Memory B cell (primary cell): ENCODE data around the gene MRO.
"Not testable (repeated sequence)": the region's sequence is repeated elsewhere in the genome, so short reads cannot be mapped to it uniquely, and the experiment has no call there.

Experiments
- ATAC-seq: fragments of 150-1000 bp; cut with Tn5 transposase; 2 replicates; pipeline ENCODE4 v1.10.0; 2021; ENCODE audit warnings: low read depth, mild to moderate bottlenecking, moderate library complexity
- DNase-seq, 2 donors: peaks; one replicate each; pipeline ENCODE4 v3.0.0; 2022; ENCODE audit warnings: low spot score in 2 of 2
- H3K27ac Mint-ChIP-seq: one replicate; pipeline ENCODE4 v1.8.0; 2022; ENCODE audit warnings: mild to moderate bottlenecking, moderate library complexity, mixed read lengths
- H3K27me3 Mint-ChIP-seq: one replicate; pipeline ENCODE4 v1.8.0; 2022; ENCODE audit warnings: mixed read lengths
- H3K36me3 Mint-ChIP-seq: one replicate; pipeline ENCODE4 v1.8.0; 2022; ENCODE audit warnings: mild to moderate bottlenecking, mixed read lengths
- H3K4me1 Mint-ChIP-seq: one replicate; pipeline ENCODE4 v1.8.0; 2022; ENCODE audit warnings: mixed read lengths
- H3K4me3 Mint-ChIP-seq: one replicate; pipeline ENCODE4 v1.8.0; 2022; ENCODE audit warnings: mild to moderate bottlenecking, moderate library complexity, mixed read lengths
- H3K9me3 Mint-ChIP-seq: one replicate; pipeline ENCODE4 v1.8.0; 2022; ENCODE audit warnings: mixed read lengths

MRO gene

GRCh38 chr18:50848991-50849390 is 29.2 kb upstream of the MRO start:
- ATAC-seq (no peak), DNase-seq (no peak)
- no peak overlapping the region for H3K4me3 Mint-ChIP-seq
- H3K9me3 Mint-ChIP-seq: peaks cover 2% of the 10 kb centered on the region
- peaks cover 4% of the 10 kb centered on the region for H3K36me3 Mint-ChIP-seq
- H3K27me3 Mint-ChIP-seq: peaks cover 9% of the 10 kb centered on the region
- no peak overlapping the region for H3K27ac Mint-ChIP-seq
- H3K4me1 Mint-ChIP-seq: no peaks in the 10 kb centered on the region

DNA sequence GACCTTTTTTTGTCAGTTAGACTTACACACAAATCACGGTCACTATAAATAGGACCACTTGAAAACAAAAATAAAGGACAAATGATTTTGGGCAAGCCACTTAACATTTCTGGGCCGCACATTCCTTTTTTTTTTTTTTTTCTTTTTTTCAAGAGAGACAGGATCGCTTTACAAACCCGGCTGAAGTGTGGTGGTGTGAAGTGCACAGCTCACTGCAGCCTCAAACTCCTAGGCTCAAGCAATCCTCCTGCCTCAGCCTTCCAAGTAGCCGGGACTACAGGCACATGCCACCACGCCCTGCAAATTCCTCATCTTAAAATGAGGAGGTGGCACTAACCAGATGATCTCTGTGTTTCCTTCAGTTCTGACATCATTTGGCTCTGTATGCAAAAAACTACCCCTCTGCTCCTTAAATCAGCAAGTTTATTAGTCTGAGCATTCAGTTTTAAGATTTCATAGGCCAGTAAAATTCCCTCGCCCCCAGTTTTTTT is 28.3 kb upstream of the MRO start:
- DNase-seq (no peak), ATAC-seq (no peak)
- H3K9me3 Mint-ChIP-seq: peaks cover 2% of the 10 kb centered on the region
- H3K27me3 Mint-ChIP-seq: peaks cover 6% of the 10 kb centered on the region
- H3K4me1 Mint-ChIP-seq: no peaks in the 10 kb centered on the region
- H3K4me3 Mint-ChIP-seq: no peak overlapping the region
- peaks cover 2% of the 10 kb centered on the region for H3K36me3 Mint-ChIP-seq
- no peak overlapping the region for H3K27ac Mint-ChIP-seq

GRCh38 chr18:50847192-50847591 is 27.4 kb upstream of the MRO start:
- peaks cover 4% of the 10 kb centered on the region for H3K27me3 Mint-ChIP-seq
- no peaks in the 10 kb centered on the region for H3K4me1 Mint-ChIP-seq
- H3K4me3 Mint-ChIP-seq: no peak overlapping the region
- H3K9me3 Mint-ChIP-seq: no peaks in the 10 kb centered on the region
- H3K27ac Mint-ChIP-seq: no peak overlapping the region
- H3K36me3 Mint-ChIP-seq: no peaks in the 10 kb centered on the region
- no peak for ATAC-seq
- no peak for DNase-seq

- ATAC-seq (no peak), DNase-seq (no peak)
- no peak overlapping the region for H3K4me3 Mint-ChIP-seq
- H3K27ac Mint-ChIP-seq: no peak overlapping the region
- H3K27me3 Mint-ChIP-seq: peaks cover 4% of the 10 kb centered on the region
- H3K4me1 Mint-ChIP-seq: no peaks in the 10 kb centered on the region
- H3K36me3 Mint-ChIP-seq: no peaks in the 10 kb centered on the region
- H3K9me3 Mint-ChIP-seq: no peaks in the 10 kb centered on the region
Measured at GRCh38 chr18:50844960-50845359, 25.1 kb upstream of the MRO start.

GRCh38 chr18:50844554-50844953 is 24.7 kb upstream of the MRO start:
- Mint-ChIP-seq H3K36me3 (no peaks in the 10 kb centered on the region), H3K4me3 (no peak overlapping the region), H3K4me1 (no peaks in the 10 kb centered on the region), H3K27ac (no peak overlapping the region), H3K9me3 (no peaks in the 10 kb centered on the region), H3K27me3 (peaks cover 2% of the 10 kb centered on the region)
- DNase-seq: no peak
- ATAC-seq: no peak

GRCh38 chr18:50842846-50843245 is 23.0 kb upstream of the MRO start:
- DNase-seq (no peak), ATAC-seq (no peak)
- peaks cover 1% of the 10 kb centered on the region for H3K27me3 Mint-ChIP-seq
- no peaks in the 10 kb centered on the region for H3K36me3 Mint-ChIP-seq
- H3K27ac Mint-ChIP-seq: no peak overlapping the region
- H3K4me1 Mint-ChIP-seq: no peaks in the 10 kb centered on the region
- no peak overlapping the region for H3K4me3 Mint-ChIP-seq
- no peaks in the 10 kb centered on the region for H3K9me3 Mint-ChIP-seq

DNA sequence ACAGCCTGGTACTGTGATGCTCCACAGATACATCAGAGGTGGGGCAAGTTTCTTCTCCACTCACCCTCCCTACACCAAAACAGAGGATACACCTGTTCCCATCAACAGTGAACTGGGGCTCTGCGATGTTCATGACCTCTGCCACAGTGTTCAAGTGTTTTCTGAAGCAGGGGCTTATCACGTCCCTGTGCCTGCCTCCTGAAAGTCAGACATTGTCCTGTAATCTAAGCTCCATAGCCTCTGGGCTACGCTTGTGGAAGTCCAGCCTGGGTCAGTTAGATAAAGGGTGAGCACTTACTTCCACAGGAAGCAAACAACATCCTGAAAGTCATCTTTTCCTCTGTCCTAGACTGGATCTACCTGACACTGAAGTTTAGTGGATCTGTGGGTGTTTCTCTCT is 20.2 kb upstream of the MRO start:
- DNase-seq: no peak
- Mint-ChIP-seq H3K36me3 (no peaks in the 10 kb centered on the region), H3K4me3 (no peak overlapping the region), H3K4me1 (peaks cover 9% of the 10 kb centered on the region), H3K9me3 (no peaks in the 10 kb centered on the region), H3K27ac (no peak overlapping the region), H3K27me3 (no peaks in the 10 kb centered on the region)
- no peak for ATAC-seq

DNA sequence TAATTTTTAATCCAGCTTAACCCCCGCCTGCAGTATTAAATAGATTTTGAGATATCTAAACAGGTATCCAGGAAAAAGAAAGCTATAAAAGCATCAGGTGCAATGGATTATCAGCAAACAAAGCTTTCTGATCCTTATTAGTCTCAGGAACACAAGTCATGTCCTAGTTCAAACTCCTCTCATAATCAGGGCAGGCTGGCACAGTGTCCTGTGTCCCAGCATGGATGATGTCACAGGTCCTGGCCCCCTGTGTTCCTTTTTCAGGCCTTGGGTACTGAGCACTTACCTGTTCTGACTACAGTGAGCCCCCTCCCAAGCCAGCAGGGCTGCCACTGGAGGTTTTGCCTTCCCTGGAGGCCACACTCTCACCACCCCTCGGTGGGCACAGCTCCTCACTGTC is 19.5 kb upstream of the MRO start:
- Mint-ChIP-seq H3K4me3 (no peak overlapping the region), H3K9me3 (no peaks in the 10 kb centered on the region), H3K4me1 (peaks cover 9% of the 10 kb centered on the region), H3K27me3 (no peaks in the 10 kb centered on the region), H3K36me3 (no peaks in the 10 kb centered on the region), H3K27ac (no peak overlapping the region)
- DNase-seq (no peak), ATAC-seq (no peak)

GRCh38 chr18:50836521-50836957 is 16.7 kb upstream of the MRO start:
- Mint-ChIP-seq H3K4me1 (peaks cover 16% of the 10 kb centered on the region), H3K4me3 (peak overlapping the region; percentile 44), H3K27me3 (no peaks in the 10 kb centered on the region), H3K9me3 (no peaks in the 10 kb centered on the region), H3K27ac (peak overlapping the region; percentile 4), H3K36me3 (no peaks in the 10 kb centered on the region)
- DNase-seq (no peak), ATAC-seq (peak; percentile 79)

DNA sequence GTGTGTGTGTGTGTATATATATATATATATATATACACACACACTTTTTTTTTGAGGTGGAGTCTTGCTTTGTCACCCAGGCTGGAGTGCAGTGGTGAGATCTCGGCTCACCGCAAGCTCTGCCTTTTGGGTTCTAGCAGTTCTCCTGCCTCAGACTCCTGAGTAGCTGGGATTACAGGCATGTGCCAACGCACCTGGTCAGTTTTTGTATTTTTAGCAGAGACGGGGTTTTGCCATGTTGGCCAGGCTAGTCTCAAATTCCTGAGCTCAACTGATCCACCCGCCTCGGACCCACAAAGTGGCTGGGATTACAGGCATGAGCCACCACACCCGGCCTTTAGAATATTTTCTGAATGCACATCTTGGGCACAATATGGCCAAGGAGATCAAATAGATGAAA is 13.7 kb upstream of the MRO start:
- ATAC-seq, H3K4me3 Mint-ChIP-seq, H3K27ac Mint-ChIP-seq, H3K27me3 Mint-ChIP-seq, H3K9me3 Mint-ChIP-seq, H3K36me3 Mint-ChIP-seq, DNase-seq: not testable (repeated sequence)
- H3K4me1 Mint-ChIP-seq: peaks cover 18% of the 10 kb centered on the region

DNA sequence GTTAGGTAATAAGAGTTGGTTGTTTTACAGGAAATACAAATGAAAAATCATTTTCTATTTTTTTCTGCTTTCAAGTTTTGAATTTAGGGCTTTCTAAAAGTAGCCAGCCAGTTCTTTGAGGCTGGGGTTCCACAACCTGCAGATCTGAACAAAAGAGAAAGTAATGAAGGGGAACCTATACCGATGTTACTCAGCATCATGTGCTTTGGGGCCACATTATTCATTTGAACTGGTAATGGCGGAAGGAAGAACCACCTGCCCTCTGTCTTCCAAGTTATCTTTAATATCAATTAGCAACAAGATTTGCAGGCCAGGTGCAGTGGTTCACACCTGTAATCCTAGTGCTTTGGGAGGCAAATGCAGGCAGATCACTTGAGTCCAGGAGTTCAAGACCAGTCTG is 12.9 kb upstream of the MRO start:
- Mint-ChIP-seq H3K4me1 (peaks cover 18% of the 10 kb centered on the region), H3K36me3 (no peaks in the 10 kb centered on the region)
- ATAC-seq: peak; percentile 57

GRCh38 chr18:50830544-50830943 is 10.7 kb upstream of the MRO start:
- ATAC-seq (peak; percentile 83), DNase-seq (no peak)
- no peak overlapping the region for H3K27ac Mint-ChIP-seq
- H3K4me1 Mint-ChIP-seq: peaks cover 13% of the 10 kb centered on the region
- no peaks in the 10 kb centered on the region for H3K9me3 Mint-ChIP-seq
- no peaks in the 10 kb centered on the region for H3K36me3 Mint-ChIP-seq
- H3K4me3 Mint-ChIP-seq: no peak overlapping the region
- H3K27me3 Mint-ChIP-seq: no peaks in the 10 kb centered on the region

More for the DNA sequence above, 12.9 kb upstream of the MRO start:
- H3K27ac Mint-ChIP-seq: peak overlapping the region; percentile 51
- H3K9me3 Mint-ChIP-seq: no peaks in the 10 kb centered on the region
- H3K4me3 Mint-ChIP-seq: peak overlapping the region; percentile 49
- no peaks in the 10 kb centered on the region for H3K27me3 Mint-ChIP-seq
- DNase-seq: no peak

GRCh38 chr18:50829644-50830043 is 9.8 kb upstream of the MRO start:
- Mint-ChIP-seq H3K27me3 (no peaks in the 10 kb centered on the region), H3K27ac (no peak overlapping the region), H3K4me3 (no peak overlapping the region), H3K36me3 (no peaks in the 10 kb centered on the region), H3K4me1 (peaks cover 9% of the 10 kb centered on the region), H3K9me3 (no peaks in the 10 kb centered on the region)
- DNase-seq: no peak
- no peak for ATAC-seq

GRCh38 chr18:50826027-50826426 is 6.2 kb upstream of the MRO start:
- no peaks in the 10 kb centered on the region for H3K9me3 Mint-ChIP-seq
- no peak overlapping the region for H3K4me3 Mint-ChIP-seq
- no peak for ATAC-seq
- peaks cover under 1% of the 10 kb centered on the region for H3K4me1 Mint-ChIP-seq
- DNase-seq: no peak
- no peaks in the 10 kb centered on the region for H3K36me3 Mint-ChIP-seq
- H3K27ac Mint-ChIP-seq: no peak overlapping the region
- H3K27me3 Mint-ChIP-seq: peaks cover 1% of the 10 kb centered on the region

- no peak for ATAC-seq
- Mint-ChIP-seq H3K27ac (no peak overlapping the region), H3K36me3 (no peaks in the 10 kb centered on the region), H3K4me1 (no peaks in the 10 kb centered on the region), H3K27me3 (peaks cover 1% of the 10 kb centered on the region), H3K9me3 (no peaks in the 10 kb centered on the region), H3K4me3 (no peak overlapping the region)
- DNase-seq: no peak
Measured at GRCh38 chr18:50825621-50826020, 5.8 kb upstream of the MRO start.
